GM23338 (cell line): ENCODE results near the gene ME1.

ENCODE experiments used
- CREB1 ChIP-seq: fragments of 250-450 bp; sonication (Bioruptor Pico); IDR thresholded peaks from 2 replicates; pipeline ENCODE4 v1.5.0; 2020; ENCODE audit warnings: low read depth, mild to moderate bottlenecking, moderate library complexity
- CTCF ChIP-seq, 2 experiments: fragments of 200-600 bp in 1 of 2; sonication (generic) in 1 of 2; conservative IDR thresholded peaks; 2 replicates each; pipeline versions ENCODE4 v1.5.1 to v1.6.1; 2016 to 2017; ENCODE audit warnings: antibody characterized with exemption in 2 of 2, low read depth in 2 of 2, mild to moderate bottlenecking in 2 of 2, moderate library complexity in 1 of 2
- ETS1 ChIP-seq: IDR thresholded peaks from 2 replicates; pipeline ENCODE4 v1.6.1; 2016; ENCODE audit warnings: antibody characterized with exemption
- EZH2 ChIP-seq: fragments of 200-600 bp; sonication (generic); IDR thresholded peaks from one replicate; pipeline ENCODE4 v1.8.0; 2017; ENCODE audit warnings: antibody characterized with exemption, mild to moderate bottlenecking, low read depth; ENCODE audit not compliant: unreplicated experiment
- EZH2phosphoT487 ChIP-seq: fragments of 200-600 bp; sonication (generic); IDR thresholded peaks from one replicate; pipeline ENCODE4 v1.8.1; 2018; ENCODE audit warnings: antibody characterized with exemption; ENCODE audit not compliant: unreplicated experiment
- JUNB ChIP-seq: IDR thresholded peaks from one replicate; pipeline ENCODE4 v1.6.1; 2016; ENCODE audit warnings: antibody characterized with exemption; ENCODE audit not compliant: unreplicated experiment
- NANOG ChIP-seq: IDR thresholded peaks from 2 replicates; pipeline ENCODE4 v1.6.1; 2016; ENCODE audit warnings: antibody characterized with exemption, borderline replicate concordance
- POLR2AphosphoS5 ChIP-seq: IDR thresholded peaks from 2 replicates; pipeline ENCODE4 v1.6.1; 2016; ENCODE audit warnings: antibody characterized with exemption, low read depth
- REST ChIP-seq: IDR thresholded peaks from one replicate; pipeline ENCODE4 v1.6.1; 2018; ENCODE audit warnings: antibody characterized with exemption; ENCODE audit not compliant: unreplicated experiment
- STAT1 ChIP-seq: IDR thresholded peaks from one replicate; pipeline ENCODE4 v1.6.1; 2016; ENCODE audit warnings: antibody characterized with exemption; ENCODE audit not compliant: unreplicated experiment
- ZNF114 ChIP-seq: fragments of 250-450 bp; sonication (Bioruptor Pico); IDR thresholded peaks from 2 replicates; pipeline ENCODE4 v1.5.0; 2020; ENCODE audit warnings: mild to moderate bottlenecking, moderate library complexity
- ZNF331 ChIP-seq: fragments of 250-450 bp; sonication (Bioruptor Pico); IDR thresholded peaks from 2 replicates; pipeline ENCODE4 v1.5.0; 2020; ENCODE audit warnings: low read depth, mild to moderate bottlenecking, moderate library complexity
- ZNF462 ChIP-seq: fragments of 250-450 bp; sonication (Bioruptor Pico); IDR thresholded peaks from 2 replicates; pipeline ENCODE4 v1.5.0; 2020; ENCODE audit warnings: mild to moderate bottlenecking, moderate library complexity

- TF ChIP-seq CTCF (conservative IDR thresholded peaks at IDR 0.05; ENCODE audit: low read depth in 2 of 2) (no peak), CREB1 (CRISPR knock-in tag) (no peak), REST (no peak), POLR2AphosphoS5 (no peak), NANOG (no peak), EZH2phosphoT487 (no peak), EZH2 (no peak), ZNF114 (CRISPR knock-in tag) (no peak), JUNB (no peak), ZNF462 (CRISPR knock-in tag) (no peak), ZNF331 (no peak), ETS1 (no peak), STAT1 (no peak)
Observed at GRCh38 chr6:83378621-83379388, 52.0 kb downstream of the ME1 start.
